ENCODE measurements around the gene GHSR.

The GHSR gene

GRCh38 chr3:172397716-172398405 is 50.4 kb downstream of the GHSR start:
- H3K36me3 ChIP-seq (ENCODE audit: insufficient read depth, low read length) = peaks cover 34% of the 10 kb centered on the region
- H3K4me1 ChIP-seq (ENCODE audit: insufficient read depth, low read length) = no peaks in the 10 kb centered on the region
- no peaks in the 10 kb centered on the region; the same call in 1 of the 2 replicates for H3K9me3 ChIP-seq (ENCODE audit: insufficient read depth, low read depth, low read length)
- no peak overlapping the region for H3K4me3 ChIP-seq (ENCODE audit: low read length)
- H3K9ac ChIP-seq (ENCODE audit: low read depth, low read length) = no peak overlapping the region
- no peak overlapping the region for H3K27ac ChIP-seq (ENCODE audit: low read depth, low read length)
- 92% methylated on average over 1 of the region's 1 CpG for WGBS
- no peaks in the 10 kb centered on the region for H3K27me3 ChIP-seq (ENCODE audit: insufficient read depth, low read length)

DNA sequence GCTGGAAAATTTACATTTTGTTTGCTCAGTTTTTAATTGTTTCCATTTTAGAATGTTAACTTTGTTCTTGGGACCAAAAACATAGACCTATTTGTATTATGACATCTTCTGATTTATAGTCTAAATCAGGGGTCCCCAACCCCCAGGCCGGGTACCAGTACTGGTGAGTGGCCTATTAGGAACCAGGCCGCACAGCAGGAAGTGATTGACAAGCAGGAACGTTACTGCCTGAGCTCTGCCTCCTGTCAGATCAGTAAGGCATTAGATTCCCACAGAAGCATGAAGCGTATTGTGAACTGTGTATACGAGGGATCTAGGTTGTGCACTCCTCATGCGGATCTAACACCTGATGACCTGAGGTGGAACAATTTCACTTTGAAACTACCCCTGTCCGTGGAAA is 51.9 kb downstream of the GHSR start:
- H3K9ac ChIP-seq (ENCODE audit: low read depth, low read length) = no peak overlapping the region
- 87% methylated on average over 7 of the region's 7 CpGs for WGBS
- H3K27ac ChIP-seq (ENCODE audit: low read depth, low read length) = no peak overlapping the region
- H3K9me3 ChIP-seq (ENCODE audit: insufficient read depth, low read depth, low read length) = no peaks in the 10 kb centered on the region; the same call in 1 of the 2 replicates
- no peak overlapping the region for H3K4me3 ChIP-seq (ENCODE audit: low read length)
- no peaks in the 10 kb centered on the region for H3K27me3 ChIP-seq (ENCODE audit: insufficient read depth, low read length)
- peaks cover 6% of the 10 kb centered on the region; the same call in 1 of the 2 replicates for H3K4me1 ChIP-seq (ENCODE audit: insufficient read depth, low read length)
- peaks cover 33% of the 10 kb centered on the region for H3K36me3 ChIP-seq (ENCODE audit: insufficient read depth, low read length)

DNA sequence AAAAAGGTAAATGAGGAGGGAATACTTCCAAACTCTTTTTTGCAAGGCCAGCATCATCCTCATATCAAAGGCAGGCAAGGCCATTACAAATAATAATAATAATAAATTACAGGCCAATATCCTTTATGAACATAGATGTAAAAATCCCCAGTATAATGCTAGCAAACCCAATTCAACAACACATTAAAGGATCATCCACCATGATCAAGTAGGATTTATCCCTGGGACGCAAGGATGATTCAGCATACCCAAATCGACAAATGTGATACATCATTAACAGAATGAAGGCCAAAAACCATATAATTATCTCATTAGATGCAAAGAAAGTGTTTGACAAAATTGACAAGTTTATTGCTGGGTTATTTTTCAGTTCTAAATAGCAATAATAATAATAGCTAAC is 53.6 kb downstream of the GHSR start:
- Histone ChIP-seq H3K9me3 (ENCODE audit: insufficient read depth, low read depth, low read length) (no peaks in the 10 kb centered on the region; the same call in 1 of the 2 replicates), H3K9ac (ENCODE audit: low read depth, low read length) (no peak overlapping the region), H3K27ac (ENCODE audit: low read depth, low read length) (no peak overlapping the region), H3K4me1 (ENCODE audit: insufficient read depth, low read length) (peaks cover 6% of the 10 kb centered on the region; the same call in 1 of the 2 replicates), H3K4me3 (ENCODE audit: low read length) (no peak overlapping the region), H3K36me3 (ENCODE audit: insufficient read depth, low read length) (peaks cover 22% of the 10 kb centered on the region), H3K27me3 (ENCODE audit: insufficient read depth, low read length) (no peaks in the 10 kb centered on the region)
- 100% methylated on average over 2 of the region's 2 CpGs for WGBS

Data from HUES64 (cell line).